ENCODE measurements around the gene ASB8.

Gene ASB8

GRCh38 chr12:48198672-48198971 lies 41.3 kb upstream of the ASB8 start:
- no peak for DNase-seq (ENCODE audit: low spot score)
- TF ChIP-seq CTCF (IDR thresholded peaks at IDR 0.05; ENCODE audit: extremely low read depth, missing control alignments) = no peak

GRCh38 chr12:48197971-48198671 lies 40.8 kb upstream of the ASB8 start:
- TF ChIP-seq CTCF (IDR thresholded peaks at IDR 0.05; ENCODE audit: extremely low read depth, missing control alignments) = no peak
- peak; percentile 93 for DNase-seq (ENCODE audit: low spot score)

GRCh38 chr12:48197549-48197970 lies 40.2 kb upstream of the ASB8 start:
- peak; percentile 40 for DNase-seq (ENCODE audit: low spot score)
- TF ChIP-seq CTCF (IDR thresholded peaks at IDR 0.05; ENCODE audit: extremely low read depth, missing control alignments) = peak; percentile 52

- no peak for DNase-seq (ENCODE audit: low spot score)
- TF ChIP-seq CTCF (IDR thresholded peaks at IDR 0.05; ENCODE audit: extremely low read depth, missing control alignments) = no peak
These were observed 37.5 kb upstream of the ASB8 start for GRCh38 chr12:48194799-48195201.

- no peak for DNase-seq (ENCODE audit: low spot score)
- no peak for TF ChIP-seq CTCF (IDR thresholded peaks at IDR 0.05; ENCODE audit: extremely low read depth, missing control alignments)
These were observed 36.3 kb upstream of the ASB8 start for GRCh38 chr12:48193623-48194022.

- DNase-seq (ENCODE audit: low spot score) = no peak
- TF ChIP-seq CTCF (IDR thresholded peaks at IDR 0.05; ENCODE audit: extremely low read depth, missing control alignments) = no peak
These were observed 35.5 kb upstream of the ASB8 start for GRCh38 chr12:48192861-48193260.

GRCh38 chr12:48191096-48191495 lies 33.8 kb upstream of the ASB8 start:
- TF ChIP-seq CTCF (IDR thresholded peaks at IDR 0.05; ENCODE audit: extremely low read depth, missing control alignments) = no peak
- DNase-seq (ENCODE audit: low spot score) = no peak
